Stimulated activated CD8-positive, alpha-beta memory T cell treated with anti-CD3 and anti-CD28 coated beads, Interleukin-4, amount 100 ng/mL, for 4 hours (primary cell): ENCODE measurements around the gene SNX32.

Experiments
- DNase-seq, 2 donors: peaks; one replicate each; pipeline ENCODE4 v3.0.0-alpha.2; 2020; ENCODE audit warnings: low read depth in 2 of 2, low spot score in 1 of 2

SNX32 gene

GRCh38 chr11:65796726-65797601 lies 36.8 kb upstream of the SNX32 start:
- no peak for DNase-seq

GRCh38 chr11:65797711-65798110 lies 36.1 kb upstream of the SNX32 start:
- no peak for DNase-seq

GRCh38 chr11:65798882-65799281 lies 34.9 kb upstream of the SNX32 start:
- DNase-seq, result no peak

- DNase-seq, result no peak
These were observed 32.4 kb upstream of the SNX32 start for GRCh38 chr11:65801153-65801987.

GRCh38 chr11:65802841-65803240 lies 30.9 kb upstream of the SNX32 start:
- no peak for DNase-seq

GRCh38 chr11:65803797-65804492 lies 29.8 kb upstream of the SNX32 start:
- no peak for DNase-seq

GRCh38 chr11:65806979-65807378 lies 26.8 kb upstream of the SNX32 start:
- no peak for DNase-seq

GRCh38 chr11:65808744-65809341 lies 24.9 kb upstream of the SNX32 start:
- no peak for DNase-seq

- DNase-seq, result no peak
These were observed 24.3 kb upstream of the SNX32 start for GRCh38 chr11:65809496-65809895.

GRCh38 chr11:65810046-65810868 lies 23.5 kb upstream of the SNX32 start:
- DNase-seq, result no peak

GRCh38 chr11:65811764-65812475 lies 21.8 kb upstream of the SNX32 start:
- no peak for DNase-seq

- no peak for DNase-seq
These were observed 19.4 kb upstream of the SNX32 start for GRCh38 chr11:65814131-65814985.

- DNase-seq, result no peak
These were observed 18.7 kb upstream of the SNX32 start for GRCh38 chr11:65814986-65815565.

GRCh38 chr11:65816696-65817095 lies 17.1 kb upstream of the SNX32 start:
- no peak for DNase-seq

GRCh38 chr11:65817312-65817834 lies 16.4 kb upstream of the SNX32 start:
- DNase-seq, result no peak

- peak; percentile 76 to 93 for DNase-seq
These were observed 15.7 kb upstream of the SNX32 start for GRCh38 chr11:65817835-65818680.

GRCh38 chr11:65821107-65821506 lies 12.7 kb upstream of the SNX32 start:
- no peak for DNase-seq
